Activated CD4-positive, CD25-positive, alpha-beta regulatory T cell treated with anti-CD3 and anti-CD28 coated beads, Interleukin-2, amount 50 U/mL, for 72 hours (primary cell): ENCODE results near the gene CAMK4.

Experiments used
- DNase-seq: peaks from one replicate; pipeline ENCODE4 v3.0.0; 2021

Gene CAMK4

GRCh38 chr5:111507276-111507675 is 283.1 kb downstream of the CAMK4 start:
- DNase-seq = no peak

GRCh38 chr5:111509119-111509518 is 284.9 kb downstream of the CAMK4 start:
- no peak for DNase-seq

- DNase-seq = no peak
Observed at GRCh38 chr5:111511174-111511830, 287.1 kb downstream of the CAMK4 start.

GRCh38 chr5:111511831-111512374 is 287.7 kb downstream of the CAMK4 start:
- DNase-seq = no peak

GRCh38 chr5:111512375-111513130 is 288.4 kb downstream of the CAMK4 start, which contains the start of gene STARD4:
Gene STARD4 (minus strand): TSS chr5:111512535. CDS start chr5:111507433, 5,102 bp downstream.
- DNase-seq = peak; percentile 81

- DNase-seq = no peak
Observed at GRCh38 chr5:111513131-111513520, 288.9 kb downstream of the CAMK4 start.

GRCh38 chr5:111514087-111514486 is 289.9 kb downstream of the CAMK4 start:
- no peak for DNase-seq

GRCh38 chr5:111517853-111518501 is 293.8 kb downstream of the CAMK4 start:
- DNase-seq = no peak

GRCh38 chr5:111518777-111519176 is 294.6 kb downstream of the CAMK4 start:
- DNase-seq = no peak

GRCh38 chr5:111520908-111521307 is 296.7 kb downstream of the CAMK4 start:
- DNase-seq = no peak

GRCh38 chr5:111528056-111528455 is 303.9 kb downstream of the CAMK4 start:
- DNase-seq = no peak

GRCh38 chr5:111530298-111530740 is 306.1 kb downstream of the CAMK4 start:
- DNase-seq = peak; percentile 69

GRCh38 chr5:111532886-111533582 is 308.9 kb downstream of the CAMK4 start:
- no peak for DNase-seq

- no peak for DNase-seq
Observed at GRCh38 chr5:111535879-111536549, 311.8 kb downstream of the CAMK4 start.

- DNase-seq = no peak
Observed at GRCh38 chr5:111537141-111538024, 313.2 kb downstream of the CAMK4 start.
